OCI-LY1 (cell line): ENCODE measurements around the gene UTS2R.

ENCODE experiments used
- H2AFZ ChIP-seq: fragments of 200-600 bp; sonication (generic), shearing (Covaris generic); 2 replicates; pipeline ENCODE4 v1.6.0; 2014; ENCODE audit warnings: antibody characterized with exemption, mild to moderate bottlenecking, low read length
- H3F3A ChIP-seq: fragments of 200-600 bp; sonication (generic), shearing (Covaris generic); 2 replicates; pipeline ENCODE4 v1.6.0; 2014; ENCODE audit warnings: mild to moderate bottlenecking, antibody characterized with exemption, low read length, moderate library complexity; ENCODE audit not compliant: insufficient read depth
- H3K27ac ChIP-seq: fragments of 200-600 bp; sonication (generic); 2 replicates; pipeline ENCODE4 v1.5.1; 2014; ENCODE audit warnings: low read length, mixed run types, mild to moderate bottlenecking, low read depth; ENCODE audit not compliant: poor library complexity, severe bottlenecking
- H3K27me3 ChIP-seq: fragments of 200-600 bp; sonication (generic); 2 replicates; pipeline ENCODE4 v1.6.0; 2014; ENCODE audit warnings: antibody characterized with exemption, mild to moderate bottlenecking, low read length, moderate library complexity; ENCODE audit not compliant: insufficient read depth
- H3K36me3 ChIP-seq: fragments of 200-600 bp; sonication (generic); 2 replicates; pipeline ENCODE4 v1.6.1; 2014; ENCODE audit warnings: mild to moderate bottlenecking, antibody characterized with exemption, low read length, moderate library complexity, mixed read lengths; ENCODE audit not compliant: insufficient read depth
- H3K4me1 ChIP-seq: fragments of 200-600 bp; sonication (generic); 2 replicates; pipeline ENCODE4 v1.5.1; 2014; ENCODE audit warnings: mild to moderate bottlenecking, low read length, moderate library complexity; ENCODE audit not compliant: insufficient read depth, severe bottlenecking
- H3K4me2 ChIP-seq: fragments of 200-600 bp; sonication (generic), shearing (Covaris generic); 2 replicates; pipeline ENCODE4 v1.6.1; 2014; ENCODE audit warnings: low read length
- H3K4me3 ChIP-seq: fragments of 200-600 bp; sonication (generic); 2 replicates; pipeline ENCODE4 v1.5.1; 2014; ENCODE audit warnings: low read length, low read depth, mild to moderate bottlenecking, mixed read lengths; ENCODE audit not compliant: poor library complexity, severe bottlenecking
- H3K79me2 ChIP-seq: fragments of 200-600 bp; shearing (Covaris generic); 2 replicates; pipeline ENCODE4 v1.6.1; 2016; ENCODE audit warnings: mixed run types, low read length, mixed read lengths; ENCODE audit not compliant: insufficient read depth
- H3K9ac ChIP-seq: fragments of 200-600 bp; sonication (generic), shearing (Covaris generic); 2 replicates; pipeline ENCODE4 v1.6.1; 2014; ENCODE audit warnings: mild to moderate bottlenecking, low read length, mixed read lengths
- H3K9me2 ChIP-seq: fragments of 200-600 bp; sonication (generic), shearing (Covaris generic); 2 replicates; pipeline ENCODE4 v1.6.1; 2014; ENCODE audit warnings: low read depth, mild to moderate bottlenecking, low read length, mixed read lengths
- H3K9me3 ChIP-seq: fragments of 200-600 bp; shearing (Covaris generic); 2 replicates; pipeline ENCODE4 v1.6.1; 2014; ENCODE audit warnings: low read length, mixed read lengths
- H4K20me1 ChIP-seq: fragments of 200-600 bp; sonication (generic), shearing (Covaris generic); 2 replicates; pipeline ENCODE4 v1.6.0; 2016; ENCODE audit warnings: mild to moderate bottlenecking, low read length; ENCODE audit not compliant: insufficient read depth
- EZH2 ChIP-seq: fragments of 200-600 bp; sonication (generic), shearing (Covaris generic); IDR thresholded peaks from 2 replicates; pipeline ENCODE4 v1.8.0; 2017; ENCODE audit warnings: borderline replicate concordance, mixed run types, mild to moderate bottlenecking, antibody characterized with exemption, low read length, moderate library complexity, mixed read lengths
- TF ChIP-seq, protein P1 (sequence below): fragments of 200-600 bp; sonication (generic), shearing (Covaris generic); IDR thresholded peaks from 2 replicates; pipeline ENCODE4 v1.5.1; 2017; ENCODE audit warnings: mild to moderate bottlenecking, antibody characterized with exemption, low read length, moderate library complexity, mixed read lengths

Gene UTS2R

DNA sequence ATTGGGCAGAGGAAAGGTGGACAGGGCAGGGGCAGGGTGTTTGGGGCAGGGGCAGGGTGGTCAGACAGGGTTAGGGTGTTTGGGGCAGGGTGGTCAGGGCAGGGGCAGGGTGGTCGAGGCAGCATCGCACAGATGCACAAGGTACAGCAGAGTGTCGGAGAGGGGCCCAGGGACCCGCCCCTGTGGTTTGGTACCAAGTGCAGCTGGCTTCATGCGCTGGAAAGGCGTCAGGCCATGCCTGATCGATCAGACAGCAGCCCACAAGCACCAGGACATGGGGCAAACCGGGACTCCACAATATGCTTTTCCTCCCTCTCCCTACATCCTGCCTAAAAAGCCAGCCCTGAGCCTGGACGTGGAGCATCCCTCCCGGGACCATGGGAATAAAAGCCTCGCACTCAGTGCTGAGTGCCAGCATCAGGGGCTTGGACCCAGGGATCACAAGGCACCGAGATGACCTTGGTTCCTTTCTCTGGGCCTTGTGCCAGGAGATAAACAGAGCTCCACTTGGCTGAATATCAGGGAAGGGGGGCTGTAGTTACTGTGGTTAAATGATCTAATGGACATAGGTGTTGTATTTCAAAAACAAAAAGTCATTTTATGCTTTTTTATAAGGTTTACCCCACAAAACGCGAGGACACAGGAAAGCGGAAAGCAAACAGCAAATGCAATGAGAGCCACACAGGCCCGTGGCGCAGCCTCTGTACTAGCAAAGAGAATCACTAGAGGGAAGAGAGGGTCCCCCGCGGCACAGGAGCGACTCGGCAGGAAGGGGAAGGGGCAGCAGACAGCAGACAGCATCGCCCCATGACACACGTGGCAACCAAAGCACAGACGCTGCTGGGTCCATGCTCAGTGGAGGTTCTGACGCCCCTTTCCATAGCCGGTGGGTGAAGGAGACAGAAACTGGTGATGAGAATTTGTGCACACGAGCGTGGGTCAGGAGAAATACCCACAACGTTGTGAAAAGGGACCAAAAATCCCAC lies 41.3 kb downstream of the UTS2R start:
- H2AFZ ChIP-seq: no peak overlapping the region
- no peaks in the 10 kb centered on the region for H3F3A ChIP-seq
- no peaks in the 10 kb centered on the region for H3K9me2 ChIP-seq
- TF ChIP-seq, protein P1, sequence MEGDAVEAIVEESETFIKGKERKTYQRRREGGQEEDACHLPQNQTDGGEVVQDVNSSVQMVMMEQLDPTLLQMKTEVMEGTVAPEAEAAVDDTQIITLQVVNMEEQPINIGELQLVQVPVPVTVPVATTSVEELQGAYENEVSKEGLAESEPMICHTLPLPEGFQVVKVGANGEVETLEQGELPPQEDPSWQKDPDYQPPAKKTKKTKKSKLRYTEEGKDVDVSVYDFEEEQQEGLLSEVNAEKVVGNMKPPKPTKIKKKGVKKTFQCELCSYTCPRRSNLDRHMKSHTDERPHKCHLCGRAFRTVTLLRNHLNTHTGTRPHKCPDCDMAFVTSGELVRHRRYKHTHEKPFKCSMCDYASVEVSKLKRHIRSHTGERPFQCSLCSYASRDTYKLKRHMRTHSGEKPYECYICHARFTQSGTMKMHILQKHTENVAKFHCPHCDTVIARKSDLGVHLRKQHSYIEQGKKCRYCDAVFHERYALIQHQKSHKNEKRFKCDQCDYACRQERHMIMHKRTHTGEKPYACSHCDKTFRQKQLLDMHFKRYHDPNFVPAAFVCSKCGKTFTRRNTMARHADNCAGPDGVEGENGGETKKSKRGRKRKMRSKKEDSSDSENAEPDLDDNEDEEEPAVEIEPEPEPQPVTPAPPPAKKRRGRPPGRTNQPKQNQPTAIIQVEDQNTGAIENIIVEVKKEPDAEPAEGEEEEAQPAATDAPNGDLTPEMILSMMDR: no peak
- TF ChIP-seq EZH2: no peak
- no peaks in the 10 kb centered on the region for H3K79me2 ChIP-seq
- no peaks in the 10 kb centered on the region for H3K27me3 ChIP-seq
- peaks cover 4% of the 10 kb centered on the region for H3K4me1 ChIP-seq
- H3K9me3 ChIP-seq: no peaks in the 10 kb centered on the region
- H4K20me1 ChIP-seq: no peaks in the 10 kb centered on the region
- peaks cover 10% of the 10 kb centered on the region for H3K36me3 ChIP-seq
- no peak overlapping the region for H3K27ac ChIP-seq
- H3K9ac ChIP-seq: no peak overlapping the region
- no peak overlapping the region for H3K4me2 ChIP-seq
- H3K4me3 ChIP-seq: no peak overlapping the region

DNA sequence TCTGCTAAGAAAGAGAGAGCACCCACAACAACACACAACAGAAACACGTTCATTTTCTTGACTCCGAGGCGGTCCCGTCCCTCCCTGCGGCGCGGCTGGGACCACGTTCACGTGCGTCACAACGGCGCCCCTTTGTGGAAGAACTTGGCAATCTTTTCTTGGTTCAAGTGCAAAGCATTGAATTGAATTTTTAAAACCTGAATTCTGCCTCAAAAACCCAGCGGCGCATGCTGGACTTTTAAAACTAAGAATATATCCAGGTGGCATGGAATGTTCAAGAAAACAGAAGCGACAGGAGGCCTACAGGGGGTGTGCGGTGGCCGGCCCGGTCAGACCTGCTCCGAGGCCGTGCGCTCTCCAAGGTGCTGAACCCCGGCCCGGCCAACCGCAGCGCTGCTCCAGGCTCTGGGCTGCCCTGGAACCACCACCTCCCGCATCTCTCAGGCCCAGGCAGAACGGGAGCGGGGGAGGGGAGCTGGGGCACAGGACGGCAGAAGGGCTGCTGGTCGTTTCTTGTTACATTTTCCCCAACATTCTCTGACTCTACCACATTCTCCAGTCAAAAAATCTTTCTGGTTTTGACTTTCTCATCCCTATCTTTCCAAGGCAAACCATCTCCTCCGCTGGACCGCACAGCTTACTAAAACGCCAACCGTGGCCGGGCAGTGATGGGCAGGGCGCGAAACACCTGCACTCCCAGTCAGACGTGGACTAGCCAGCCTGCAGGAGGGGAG lies 43.1 kb downstream of the UTS2R start:
- Histone ChIP-seq H3K4me3 (no peak overlapping the region), H3K4me2 (peak overlapping the region; percentile 16; the same call in 1 of the 2 replicates), H3K9me2 (no peaks in the 10 kb centered on the region), H3K27me3 (no peaks in the 10 kb centered on the region), H3K4me1 (peaks cover 16% of the 10 kb centered on the region), H3K9me3 (no peaks in the 10 kb centered on the region), H3K79me2 (no peaks in the 10 kb centered on the region), H4K20me1 (no peaks in the 10 kb centered on the region), H3K27ac (no peak overlapping the region), H3K36me3 (peaks cover 6% of the 10 kb centered on the region; the same call in 1 of the 2 replicates), H2AFZ (no peak overlapping the region), H3F3A (no peaks in the 10 kb centered on the region), H3K9ac (no peak overlapping the region)
- TF ChIP-seq, protein P1: peak; percentile 98
- no peak for TF ChIP-seq EZH2

DNA sequence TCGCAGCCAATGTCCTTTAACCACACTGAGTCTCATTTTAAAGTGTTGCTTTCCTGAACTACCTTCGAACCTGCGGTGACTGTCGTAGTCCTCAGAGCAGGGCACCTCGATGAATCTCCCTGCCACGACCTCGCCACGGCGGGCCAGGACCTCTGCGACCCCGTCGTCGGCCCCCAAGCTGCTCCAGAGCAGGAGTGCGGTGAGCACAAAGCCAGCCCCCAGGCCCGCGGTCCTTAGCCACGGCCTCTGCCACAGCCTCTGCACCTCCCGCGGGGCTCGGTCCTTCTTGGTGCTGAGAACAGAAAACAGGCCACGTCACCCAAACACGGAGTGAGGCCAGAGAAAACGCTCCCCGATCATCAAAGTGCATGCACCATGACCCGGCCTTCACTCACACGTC lies 43.8 kb downstream of the UTS2R start:
- Histone ChIP-seq H4K20me1 (no peaks in the 10 kb centered on the region), H3K4me1 (peaks cover 21% of the 10 kb centered on the region), H3K9me2 (no peaks in the 10 kb centered on the region), H3K9ac (no peak overlapping the region), H3K4me3 (no peak overlapping the region), H3K27ac (no peak overlapping the region), H3K27me3 (no peaks in the 10 kb centered on the region), H3K4me2 (no peak overlapping the region), H3F3A (no peaks in the 10 kb centered on the region), H3K9me3 (no peaks in the 10 kb centered on the region), H2AFZ (no peak overlapping the region), H3K36me3 (peaks cover 6% of the 10 kb centered on the region; the same call in 1 of the 2 replicates), H3K79me2 (no peaks in the 10 kb centered on the region)
- TF ChIP-seq, protein P1: no peak
- TF ChIP-seq EZH2: no peak
